ENCODE data around the gene IGSF3. TPM values are rescaled to one million over a fixed set of nuclear protein-coding genes. Genes with fewer than 3 reads are reported as not detected.

The IGSF3 gene
- polyA plus RNA-seq, 3 donors, result 0.07 to 0.12 TPM; not detected in 1

- Histone ChIP-seq H3K4me2 (replicated peaks; ENCODE audit: extremely low read depth, low read length, poor library complexity, severe bottlenecking) (no peak overlapping the region), H3K27me3 (ENCODE audit: control insufficient read depth in 2 of 2, insufficient read depth in 2 of 2, low read length in 2 of 2) (no peaks in the 10 kb centered on the region), H2AFZ (ENCODE audit: insufficient read depth, low read depth, low read length, poor library complexity, severe bottlenecking) (no peak overlapping the region), H3K9ac (ENCODE audit: insufficient read depth, low read length, poor library complexity, severe bottlenecking) (no peak overlapping the region), H3K27ac (ENCODE audit: low read depth in 1 of 2, low read length in 2 of 2) (no peak overlapping the region), H3K4me1 (ENCODE audit: control insufficient read depth in 1 of 2, insufficient read depth in 2 of 2, low read length in 2 of 2) (peaks cover 10 to 13% of the 10 kb centered on the region in 2 donors), H3K36me3 (replicated peaks in 1 of 2; ENCODE audit: control insufficient read depth in 1 of 2, insufficient read depth in 2 of 2, low read length in 2 of 2) (no peaks in the 10 kb centered on the region), H3K9me3 (replicated peaks in 1 of 2; ENCODE audit: control insufficient read depth in 1 of 2, insufficient read depth in 1 of 2, low read length in 2 of 2) (no peaks in the 10 kb centered on the region), H4K20me1 (ENCODE audit: insufficient read depth, low read length) (no peaks in the 10 kb centered on the region), H3K4me3 (replicated peaks in 1 of 3; ENCODE audit: low read depth in 2 of 3, low read length in 3 of 3) (no peak overlapping the region), H3K79me2 (ENCODE audit: insufficient read depth, low read length) (no peaks in the 10 kb centered on the region)
- H3K27ac Mint-ChIP-seq, result no peak overlapping the region
- DNase-seq, result no peak
- no peaks in the 10 kb centered on the region for H3K9me3 Mint-ChIP-seq
- H3K4me1 Mint-ChIP-seq, result peaks cover 14% of the 10 kb centered on the region
- no peak overlapping the region for H3K4me3 Mint-ChIP-seq
- peaks cover 0 to 7% of the 10 kb centered on the region in 2 donors for H3K36me3 Mint-ChIP-seq
- peaks cover 0 to 6% (median 1%) of the 10 kb centered on the region in 3 donors for H3K27me3 Mint-ChIP-seq (ENCODE audit: low read depth in 3 of 3)
- intact Hi-C loops (cut with micrococcal nuclease), result no loop called here
- no CpG with 5 or more reads among the region's 3 CpGs for WGBS (ENCODE audit: insufficient coverage)
- TF ChIP-seq, protein P1, sequence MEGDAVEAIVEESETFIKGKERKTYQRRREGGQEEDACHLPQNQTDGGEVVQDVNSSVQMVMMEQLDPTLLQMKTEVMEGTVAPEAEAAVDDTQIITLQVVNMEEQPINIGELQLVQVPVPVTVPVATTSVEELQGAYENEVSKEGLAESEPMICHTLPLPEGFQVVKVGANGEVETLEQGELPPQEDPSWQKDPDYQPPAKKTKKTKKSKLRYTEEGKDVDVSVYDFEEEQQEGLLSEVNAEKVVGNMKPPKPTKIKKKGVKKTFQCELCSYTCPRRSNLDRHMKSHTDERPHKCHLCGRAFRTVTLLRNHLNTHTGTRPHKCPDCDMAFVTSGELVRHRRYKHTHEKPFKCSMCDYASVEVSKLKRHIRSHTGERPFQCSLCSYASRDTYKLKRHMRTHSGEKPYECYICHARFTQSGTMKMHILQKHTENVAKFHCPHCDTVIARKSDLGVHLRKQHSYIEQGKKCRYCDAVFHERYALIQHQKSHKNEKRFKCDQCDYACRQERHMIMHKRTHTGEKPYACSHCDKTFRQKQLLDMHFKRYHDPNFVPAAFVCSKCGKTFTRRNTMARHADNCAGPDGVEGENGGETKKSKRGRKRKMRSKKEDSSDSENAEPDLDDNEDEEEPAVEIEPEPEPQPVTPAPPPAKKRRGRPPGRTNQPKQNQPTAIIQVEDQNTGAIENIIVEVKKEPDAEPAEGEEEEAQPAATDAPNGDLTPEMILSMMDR (IDR thresholded peaks at IDR 0.05), result no peak
Measured at GRCh38 chr1:116581323-116581885, 86.1 kb downstream of the IGSF3 start.

GRCh38 chr1:116580446-116581322, 86.8 kb downstream of the IGSF3 start:
- Mint-ChIP-seq H3K27ac (no peak overlapping the region), H3K4me1 (peaks cover 14% of the 10 kb centered on the region), H3K4me3 (no peak overlapping the region), H3K27me3 (ENCODE audit: low read depth in 3 of 3) (peaks cover 0 to 4% (median 3%) of the 10 kb centered on the region in 3 donors), H3K9me3 (no peaks in the 10 kb centered on the region), H3K36me3 (peaks cover 0 to 7% of the 10 kb centered on the region in 2 donors)
- H3K4me1 ChIP-seq (ENCODE audit: control insufficient read depth in 1 of 2, insufficient read depth in 2 of 2, low read length in 2 of 2), result peaks cover 10 to 13% of the 10 kb centered on the region in 2 donors
- intact Hi-C loops (cut with micrococcal nuclease), result no loop called here
- H3K9ac ChIP-seq (ENCODE audit: insufficient read depth, low read length, poor library complexity, severe bottlenecking), result no peak overlapping the region
- H3K36me3 ChIP-seq (replicated peaks in 1 of 2; ENCODE audit: control insufficient read depth in 1 of 2, insufficient read depth in 2 of 2, low read length in 2 of 2), result no peaks in the 10 kb centered on the region
- H3K27me3 ChIP-seq (ENCODE audit: control insufficient read depth in 2 of 2, insufficient read depth in 2 of 2, low read length in 2 of 2), result no peaks in the 10 kb centered on the region
- DNase-seq, result no peak
- no peaks in the 10 kb centered on the region for H3K79me2 ChIP-seq (ENCODE audit: insufficient read depth, low read length)
- H3K4me2 ChIP-seq (replicated peaks; ENCODE audit: extremely low read depth, low read length, poor library complexity, severe bottlenecking), result no peak overlapping the region
- H3K9me3 ChIP-seq (replicated peaks in 1 of 2; ENCODE audit: control insufficient read depth in 1 of 2, insufficient read depth in 1 of 2, low read length in 2 of 2), result no peaks in the 10 kb centered on the region
- no peak overlapping the region for H3K4me3 ChIP-seq (replicated peaks in 1 of 3; ENCODE audit: low read depth in 2 of 3, low read length in 3 of 3)
- 95% methylated on average over 4 of the region's 7 CpGs for WGBS (ENCODE audit: insufficient coverage)
- TF ChIP-seq, protein P1 (IDR thresholded peaks at IDR 0.05), result no peak
- no peaks in the 10 kb centered on the region for H4K20me1 ChIP-seq (ENCODE audit: insufficient read depth, low read length)
- H3K27ac ChIP-seq (ENCODE audit: low read depth in 1 of 2, low read length in 2 of 2), result no peak overlapping the region
- H2AFZ ChIP-seq (ENCODE audit: insufficient read depth, low read depth, low read length, poor library complexity, severe bottlenecking), result no peak overlapping the region
